ENCODE data around the gene URAD.

DNA sequence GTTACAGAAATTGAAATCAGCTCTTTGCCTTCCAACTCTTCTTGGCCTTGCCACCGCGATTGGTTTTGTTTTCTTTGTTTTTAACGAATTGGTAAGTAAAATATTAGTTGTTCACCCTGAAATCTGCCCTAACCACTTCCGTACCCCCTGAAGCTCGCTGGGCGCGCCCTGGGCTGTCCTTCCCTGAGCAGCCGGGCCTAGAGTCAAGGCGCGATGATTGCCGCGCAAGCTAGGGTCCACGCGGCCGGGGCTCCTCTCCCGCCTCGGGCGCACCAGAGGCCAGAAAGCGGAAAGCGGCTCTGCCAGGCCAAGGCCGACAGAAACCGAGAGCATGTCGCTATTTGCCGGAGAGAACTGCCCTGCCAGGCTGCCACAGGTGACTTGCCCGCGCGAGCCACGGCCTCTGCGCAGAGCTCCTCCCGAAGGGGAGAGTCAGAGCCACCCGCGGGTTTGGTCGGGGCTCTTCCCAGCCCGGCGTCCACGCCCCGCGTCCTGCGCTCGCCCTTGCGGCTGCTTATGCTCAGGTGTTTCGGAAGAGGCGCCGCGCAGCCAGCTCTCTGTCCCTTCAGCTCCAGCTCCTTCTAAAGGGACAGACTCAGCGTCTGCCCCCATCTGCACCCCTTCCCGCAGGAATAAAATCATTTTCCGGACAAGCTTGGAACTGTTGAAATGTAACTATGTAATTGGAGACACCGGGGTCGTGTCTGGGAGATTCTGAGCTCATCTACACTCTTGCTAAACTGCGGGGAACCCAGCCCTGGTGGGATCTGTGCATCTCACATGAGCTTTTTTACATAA lies 12.7 kb downstream of the URAD start:
- TF ChIP-seq, protein P1, sequence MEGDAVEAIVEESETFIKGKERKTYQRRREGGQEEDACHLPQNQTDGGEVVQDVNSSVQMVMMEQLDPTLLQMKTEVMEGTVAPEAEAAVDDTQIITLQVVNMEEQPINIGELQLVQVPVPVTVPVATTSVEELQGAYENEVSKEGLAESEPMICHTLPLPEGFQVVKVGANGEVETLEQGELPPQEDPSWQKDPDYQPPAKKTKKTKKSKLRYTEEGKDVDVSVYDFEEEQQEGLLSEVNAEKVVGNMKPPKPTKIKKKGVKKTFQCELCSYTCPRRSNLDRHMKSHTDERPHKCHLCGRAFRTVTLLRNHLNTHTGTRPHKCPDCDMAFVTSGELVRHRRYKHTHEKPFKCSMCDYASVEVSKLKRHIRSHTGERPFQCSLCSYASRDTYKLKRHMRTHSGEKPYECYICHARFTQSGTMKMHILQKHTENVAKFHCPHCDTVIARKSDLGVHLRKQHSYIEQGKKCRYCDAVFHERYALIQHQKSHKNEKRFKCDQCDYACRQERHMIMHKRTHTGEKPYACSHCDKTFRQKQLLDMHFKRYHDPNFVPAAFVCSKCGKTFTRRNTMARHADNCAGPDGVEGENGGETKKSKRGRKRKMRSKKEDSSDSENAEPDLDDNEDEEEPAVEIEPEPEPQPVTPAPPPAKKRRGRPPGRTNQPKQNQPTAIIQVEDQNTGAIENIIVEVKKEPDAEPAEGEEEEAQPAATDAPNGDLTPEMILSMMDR (conservative IDR thresholded peaks at IDR 0.05; ENCODE audit: low read length): no peak
- TF ChIP-seq EZH2phosphoT487 (IDR thresholded peaks at IDR 0.05; ENCODE audit: borderline replicate concordance, low read depth, low read length): no peak

Data from OCI-LY7 (cell line).